CD4-positive, alpha-beta T cell treated with Interleukin-17A for 4 hours (primary cell): ENCODE measurements around the gene RPTOR.
A peak's percentile ranks its signal among the peaks of the same experiment; 100 is the strongest.

Source experiments
- DNase-seq: peaks from one replicate; pipeline ENCODE4 v3.0.0-alpha.2; 2020; ENCODE audit warnings: mixed read lengths

RPTOR gene

DNA sequence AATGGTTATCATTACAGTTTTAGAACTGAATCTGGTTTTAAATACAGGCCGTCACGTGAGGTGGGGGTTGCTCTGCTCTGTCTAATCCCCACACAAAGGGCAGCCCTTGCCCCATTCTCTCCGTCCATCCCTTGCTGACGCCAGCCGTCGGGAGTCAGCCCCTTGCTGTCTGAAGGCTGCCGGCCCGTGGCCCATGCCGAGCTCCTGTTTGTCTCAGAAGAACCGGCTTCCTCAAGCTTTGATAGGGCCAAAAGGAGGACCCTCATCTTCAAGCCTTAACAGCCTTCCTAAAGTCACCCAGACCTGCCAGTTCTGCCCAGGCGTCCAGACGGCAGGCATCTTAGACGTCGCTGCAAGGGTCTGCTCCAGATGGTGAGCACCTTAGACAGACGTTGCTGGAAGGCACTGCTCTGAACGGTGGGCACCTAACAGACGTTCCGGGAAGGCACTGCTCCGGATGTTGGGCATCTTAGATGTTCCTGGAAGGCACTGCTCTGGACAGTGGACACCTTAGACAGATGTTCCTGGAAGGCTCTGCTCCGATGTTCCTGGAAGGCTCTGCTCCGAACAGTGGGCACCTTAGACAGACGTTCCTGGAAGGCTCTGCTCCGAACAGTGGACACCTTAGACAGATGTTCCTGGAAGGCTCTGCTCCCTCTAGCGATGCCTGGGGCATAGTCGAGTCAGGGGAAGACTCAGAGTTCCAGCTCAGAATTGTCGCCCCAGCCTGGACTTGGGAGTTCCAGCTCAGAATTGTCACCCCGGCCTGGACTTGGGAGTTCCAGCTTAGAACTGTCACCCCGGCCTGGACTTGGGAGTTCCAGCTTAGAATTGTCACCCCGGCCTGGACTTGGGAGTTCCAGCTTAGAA is 411.9 kb downstream of the RPTOR start:
- peak; percentile 1 for DNase-seq

DNA sequence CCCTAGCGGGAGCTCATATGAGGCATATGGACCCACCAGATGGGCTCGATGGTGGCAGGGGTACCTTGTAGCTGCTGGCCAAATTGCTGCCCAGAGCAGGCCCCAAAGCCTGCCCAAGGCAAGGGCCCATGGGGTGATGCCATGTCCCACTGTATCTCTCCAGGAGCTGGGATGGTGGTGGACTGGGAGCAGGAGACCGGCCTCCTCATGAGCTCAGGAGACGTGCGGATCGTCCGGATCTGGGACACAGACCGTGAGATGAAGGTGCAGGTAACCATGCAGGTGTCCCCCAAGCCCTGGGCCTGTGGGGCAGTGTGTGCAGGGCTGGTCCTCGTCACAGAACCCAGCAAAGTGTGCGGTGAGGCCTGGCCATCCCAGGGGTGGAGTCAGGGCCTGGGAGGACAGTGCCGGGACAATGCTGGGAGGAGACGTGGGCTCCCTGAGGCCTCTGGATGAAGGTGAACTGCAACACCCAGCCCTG is 412.9 kb downstream of the RPTOR start:
- peak; percentile 1 for DNase-seq

DNA sequence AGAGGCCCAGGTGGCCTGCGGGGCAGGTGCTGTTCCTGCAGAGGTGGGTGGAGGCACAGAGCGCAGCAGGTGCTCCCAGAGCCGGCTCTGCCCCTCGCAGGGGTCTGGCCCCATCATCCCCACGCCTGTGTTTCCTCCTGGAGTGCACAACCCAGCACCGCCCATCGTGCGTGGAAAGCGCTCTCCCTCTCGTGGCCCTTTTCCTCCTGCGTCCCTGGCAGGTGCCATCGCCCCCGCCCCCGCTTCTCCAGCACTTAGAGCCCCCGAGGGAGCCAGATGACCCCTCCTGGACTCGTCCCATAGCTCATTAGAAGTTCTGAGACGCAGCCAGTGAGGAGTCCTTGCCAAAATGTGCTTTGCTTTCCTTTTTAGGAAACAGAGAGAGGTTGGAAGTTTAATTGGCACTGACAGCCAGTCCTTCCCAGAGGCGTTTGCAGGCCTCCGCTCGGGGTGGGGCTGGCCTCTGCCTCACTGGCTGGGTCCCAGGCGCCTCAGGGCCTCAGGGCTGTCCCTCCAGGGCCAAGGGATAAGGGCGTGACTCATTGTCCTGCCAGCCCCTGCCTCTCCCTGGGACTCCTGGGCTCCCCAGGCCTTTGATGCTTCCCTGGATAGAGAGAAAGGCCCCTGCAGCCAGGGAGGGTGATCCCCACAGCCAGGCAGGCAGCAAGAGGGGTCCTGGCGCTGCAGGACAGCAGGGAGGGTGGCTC is 414.8 kb downstream of the RPTOR start:
- no peak for DNase-seq

DNA sequence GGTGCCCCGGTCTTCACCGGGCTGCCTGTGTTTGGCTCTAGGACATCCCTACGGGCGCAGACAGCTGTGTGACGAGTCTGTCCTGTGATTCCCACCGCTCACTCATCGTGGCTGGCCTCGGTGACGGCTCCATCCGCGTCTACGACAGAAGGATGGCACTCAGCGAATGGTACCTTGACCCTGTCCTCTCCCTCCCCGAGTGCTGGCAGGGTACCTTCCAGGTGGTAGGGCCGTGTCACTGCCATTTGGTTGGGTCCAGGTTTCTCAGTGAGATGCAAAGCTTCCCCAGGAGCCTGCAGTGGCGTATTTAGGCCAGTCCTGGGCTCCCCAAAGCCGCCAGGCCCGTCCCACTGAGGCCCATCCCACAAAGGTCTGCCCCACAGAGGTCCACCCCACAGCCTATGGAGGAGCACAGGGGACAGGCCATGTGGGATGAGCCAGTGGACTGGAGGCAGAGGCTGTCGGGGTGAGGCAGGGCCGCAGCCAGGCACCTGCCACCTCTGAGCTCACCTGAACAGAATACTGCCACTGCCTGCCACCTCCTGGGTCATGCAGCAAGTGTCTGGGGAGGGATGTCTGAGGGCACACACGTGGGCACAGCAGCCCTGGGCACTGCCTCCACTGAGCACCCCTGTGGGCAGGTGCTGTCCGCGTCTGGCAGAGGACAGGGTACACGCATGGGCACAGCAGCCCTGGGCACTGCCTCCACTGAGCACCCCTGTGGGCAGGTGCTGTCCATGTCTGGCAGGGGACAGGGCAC is 415.6 kb downstream of the RPTOR start:
- no peak for DNase-seq

DNA sequence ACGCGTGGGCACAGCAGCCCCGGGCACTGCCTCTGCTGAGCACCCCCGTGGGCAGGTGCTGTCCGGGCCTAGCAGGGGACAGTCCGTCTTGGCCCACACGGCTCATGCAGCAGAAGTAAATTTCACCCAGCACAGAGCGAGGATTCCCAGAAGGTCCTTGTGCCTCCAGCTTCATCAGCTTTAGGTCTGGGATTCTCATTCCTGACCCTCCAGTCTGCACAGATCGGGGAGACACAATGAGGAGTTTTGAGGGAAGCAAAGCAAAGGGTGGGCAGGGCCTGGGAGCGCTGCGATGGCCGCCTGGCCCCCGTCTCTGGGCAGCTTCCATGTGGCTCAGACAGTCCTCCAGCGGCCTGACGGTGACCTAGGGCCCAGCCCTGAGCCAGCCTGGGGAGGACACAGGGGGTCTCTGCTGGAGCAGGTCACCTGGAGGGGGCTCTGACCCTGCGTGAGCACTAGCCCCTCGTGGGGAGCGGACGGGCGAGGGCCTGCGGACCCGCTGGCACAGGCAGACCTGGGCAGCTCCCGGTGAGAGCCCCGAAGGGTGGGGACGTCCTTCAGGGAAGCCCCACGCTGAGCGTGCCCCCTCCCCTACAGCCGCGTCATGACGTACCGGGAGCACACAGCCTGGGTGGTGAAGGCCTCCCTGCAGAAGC is 416.3 kb downstream of the RPTOR start:
- DNase-seq, result no peak

DNA sequence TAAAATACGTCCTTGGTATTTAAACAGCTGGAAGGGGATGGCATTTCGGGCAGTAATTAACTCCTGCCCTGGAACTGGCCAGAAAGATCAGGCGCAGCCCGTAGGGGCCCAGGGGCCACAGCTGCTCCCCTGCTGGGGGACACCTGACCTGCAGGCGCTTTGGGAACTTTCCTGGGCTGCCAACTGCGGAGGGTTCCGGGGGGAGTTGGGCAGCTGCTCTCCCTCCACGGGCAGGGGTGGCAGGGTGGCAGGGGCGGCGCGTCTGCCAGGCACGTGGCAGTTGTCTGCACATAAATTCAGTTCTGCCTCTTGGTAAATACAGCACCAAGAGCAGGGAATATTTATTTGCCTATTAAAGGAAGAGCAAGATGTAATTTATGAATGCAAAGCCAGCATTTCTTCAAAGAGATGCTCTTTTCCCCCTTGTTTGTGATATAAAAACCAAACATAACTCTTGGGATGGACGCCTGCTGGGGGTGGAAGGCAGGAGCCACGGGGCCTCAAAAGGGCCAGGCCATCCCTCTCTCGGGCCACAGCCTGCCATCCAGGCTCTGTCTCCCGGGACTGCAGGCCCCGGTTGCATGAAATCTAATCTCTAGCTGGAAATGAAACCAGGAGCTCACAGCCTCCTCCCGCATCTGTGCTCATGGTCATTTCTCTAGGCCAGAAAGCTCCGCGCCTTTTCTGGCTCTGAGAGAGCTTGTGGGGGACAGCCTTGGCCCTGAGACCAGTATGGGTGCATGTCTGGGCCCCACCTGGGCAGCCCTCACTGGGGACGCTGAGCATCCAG is 417.1 kb downstream of the RPTOR start:
- no peak for DNase-seq

DNA sequence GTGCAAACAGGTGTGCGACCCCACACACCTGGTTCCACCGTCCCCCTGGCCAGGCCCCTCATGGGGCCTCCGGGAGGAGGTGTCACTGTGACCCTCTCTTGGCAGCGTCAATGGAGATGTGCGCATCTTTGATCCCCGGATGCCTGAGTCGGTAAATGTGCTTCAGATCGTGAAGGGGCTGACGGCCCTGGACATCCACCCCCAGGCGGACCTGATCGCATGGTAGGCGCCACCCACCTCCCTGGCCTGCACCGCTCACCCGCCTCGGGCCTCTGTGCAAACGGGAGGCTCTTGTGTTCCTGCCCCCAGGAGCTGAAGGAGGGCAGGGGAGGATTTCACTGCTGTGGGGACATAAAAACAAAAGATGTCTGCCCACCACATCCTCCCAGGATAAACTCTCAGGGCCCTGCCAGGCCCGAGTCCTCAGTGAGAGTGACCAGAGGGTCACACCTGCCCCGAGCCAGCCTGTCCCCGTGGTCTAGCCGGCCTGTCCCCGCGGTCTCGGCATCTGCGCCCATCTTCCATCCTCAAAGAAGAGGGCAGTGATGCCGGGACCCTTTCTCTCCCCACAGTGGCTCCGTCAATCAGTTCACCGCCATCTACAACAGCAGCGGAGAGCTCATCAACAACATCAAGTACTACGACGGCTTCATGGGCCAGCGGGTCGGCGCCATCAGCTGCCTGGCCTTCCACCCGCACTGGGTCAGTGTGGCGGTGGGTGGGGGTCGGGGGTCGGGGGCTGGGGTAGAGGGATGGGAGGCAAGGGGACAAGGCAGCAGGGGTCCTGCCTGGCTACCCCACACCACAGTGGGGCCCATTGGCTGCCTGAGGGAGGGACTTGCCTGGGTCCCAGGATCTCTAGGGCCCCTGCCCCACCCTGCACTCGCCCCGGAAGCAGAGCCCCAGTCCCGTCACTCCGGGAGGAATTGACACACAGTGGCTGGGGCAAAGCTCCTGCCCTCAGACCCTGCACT is 418.0 kb downstream of the RPTOR start:
- no peak for DNase-seq

DNA sequence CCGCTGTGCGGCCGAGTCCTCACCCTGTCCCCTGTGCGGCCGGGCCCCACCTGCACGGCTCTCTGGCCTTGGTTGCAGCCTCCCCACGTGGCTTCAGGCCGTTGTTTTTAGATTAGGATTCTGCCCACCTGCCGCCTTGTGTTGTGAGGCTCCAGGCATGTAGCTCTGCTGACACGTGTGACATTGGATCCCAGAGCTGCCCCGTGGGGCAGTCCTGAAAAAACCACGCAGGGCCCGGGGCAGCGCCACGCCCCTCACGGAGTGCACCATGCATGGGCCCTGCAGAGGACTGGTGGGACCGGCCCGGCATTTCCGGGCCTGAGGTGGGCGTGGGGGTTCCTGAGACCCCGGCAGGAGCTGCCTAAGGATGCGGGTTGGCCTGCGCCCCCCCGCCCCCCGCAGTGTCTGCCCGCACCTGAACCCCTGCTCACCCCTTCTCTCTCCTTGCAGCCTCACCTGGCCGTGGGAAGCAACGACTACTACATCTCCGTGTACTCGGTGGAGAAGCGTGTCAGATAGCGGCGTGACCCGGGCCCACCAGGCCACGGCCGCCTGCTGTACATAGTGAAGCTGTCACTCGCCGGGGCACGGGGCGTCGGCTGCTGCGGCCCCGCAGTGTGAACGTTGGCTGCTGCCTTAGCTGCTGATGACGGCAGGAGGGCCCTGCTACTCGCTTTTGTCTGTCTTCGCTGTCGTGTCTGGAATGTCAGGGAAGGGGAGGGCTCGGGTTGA is 419.3 kb downstream of the RPTOR start:
- DNase-seq, result no peak

DNA sequence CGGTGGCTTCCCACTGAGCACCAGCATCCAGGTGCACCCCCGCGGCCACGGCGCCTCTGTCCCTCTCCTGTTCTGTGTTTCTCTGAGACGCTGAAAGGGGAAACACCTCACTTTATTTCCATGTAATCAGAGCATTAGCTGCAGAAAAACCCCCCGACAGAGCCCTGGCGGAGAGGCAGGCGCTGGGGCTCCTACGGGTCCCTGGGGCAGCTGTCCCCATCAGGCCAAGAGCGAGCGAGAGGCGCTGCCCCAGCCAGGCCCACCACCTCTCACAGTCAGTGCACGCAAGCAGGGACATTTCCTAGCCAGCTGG is 419.9 kb downstream of the RPTOR start:
- no peak for DNase-seq

DNA sequence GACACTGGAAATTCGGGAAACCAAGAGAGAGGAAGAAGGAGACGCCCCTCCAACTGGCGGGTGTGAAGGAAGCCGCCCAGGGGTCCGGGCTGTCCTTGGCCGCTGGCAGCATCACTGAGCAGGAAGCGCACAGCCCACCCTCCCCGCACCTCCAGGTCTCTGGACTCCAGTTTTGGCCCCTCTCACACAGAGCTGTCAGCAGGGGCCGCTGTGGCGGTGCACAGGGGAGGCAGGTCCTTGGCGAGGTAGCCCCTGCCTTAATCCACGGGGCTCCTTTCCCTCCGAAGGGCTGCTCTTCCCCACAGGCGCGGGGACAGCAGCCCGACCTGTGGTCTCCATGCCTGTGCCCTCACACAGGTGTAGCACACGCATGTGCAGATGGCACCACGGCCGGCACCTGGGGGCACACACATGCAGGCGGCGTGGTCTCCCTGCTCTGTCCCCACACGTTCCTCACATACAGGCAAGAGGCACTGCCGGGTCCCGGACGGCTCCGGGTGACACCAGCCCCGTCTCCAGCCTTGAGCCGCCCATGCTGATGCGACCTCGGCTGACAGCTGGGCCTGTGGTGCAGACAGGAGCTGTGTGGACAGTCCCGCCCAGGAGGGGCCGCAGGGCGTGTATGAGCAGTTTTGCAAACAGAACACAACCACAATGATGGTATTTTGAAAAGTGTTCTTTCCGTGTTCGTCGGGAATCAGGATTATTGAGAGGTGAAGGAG is 420.4 kb downstream of the RPTOR start:
- no peak for DNase-seq

DNA sequence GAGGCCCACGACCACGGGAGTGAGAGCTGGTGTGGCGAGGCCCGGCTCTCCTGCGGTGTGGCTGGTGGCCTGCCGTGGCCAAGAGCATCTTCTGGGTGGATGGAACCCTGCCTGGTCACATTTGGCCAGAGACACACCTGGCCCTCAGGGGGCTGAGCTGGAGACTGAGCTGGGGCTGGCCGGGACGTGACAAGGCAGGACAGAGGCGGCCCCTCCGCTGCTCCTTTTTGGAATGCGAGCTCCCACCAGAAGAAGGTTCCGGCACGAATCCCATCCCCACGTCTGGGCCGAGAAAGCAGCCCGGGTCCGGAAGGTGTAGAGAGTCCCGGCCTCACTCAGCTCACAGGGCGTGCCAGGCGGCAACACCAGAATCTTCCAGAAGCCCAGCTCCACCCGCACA is 421.0 kb downstream of the RPTOR start:
- DNase-seq, result no peak

DNA sequence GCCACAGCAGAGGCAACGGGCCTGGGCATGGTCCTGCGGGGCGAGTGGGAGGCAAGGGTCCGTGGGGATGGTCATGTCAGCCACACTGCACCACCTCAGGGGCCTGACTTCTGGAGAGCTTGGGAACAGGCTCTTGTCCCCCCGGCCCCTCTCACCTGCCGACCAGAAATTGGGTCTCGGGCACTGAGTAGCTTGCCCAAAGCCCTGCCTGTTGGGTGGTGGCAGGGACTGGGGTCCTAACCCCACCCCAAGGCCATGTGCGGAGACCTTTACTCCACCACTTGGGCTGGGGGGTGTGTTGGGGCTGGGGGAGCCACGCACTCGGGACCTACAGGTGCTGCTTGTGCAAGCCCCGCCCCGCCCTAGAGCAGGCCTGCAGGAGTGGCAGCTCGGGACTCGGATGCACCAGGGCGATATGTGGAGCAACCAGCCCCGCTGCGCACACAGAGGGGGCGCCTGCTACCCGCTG is 422.8 kb downstream of the RPTOR start:
- DNase-seq, result no peak

DNA sequence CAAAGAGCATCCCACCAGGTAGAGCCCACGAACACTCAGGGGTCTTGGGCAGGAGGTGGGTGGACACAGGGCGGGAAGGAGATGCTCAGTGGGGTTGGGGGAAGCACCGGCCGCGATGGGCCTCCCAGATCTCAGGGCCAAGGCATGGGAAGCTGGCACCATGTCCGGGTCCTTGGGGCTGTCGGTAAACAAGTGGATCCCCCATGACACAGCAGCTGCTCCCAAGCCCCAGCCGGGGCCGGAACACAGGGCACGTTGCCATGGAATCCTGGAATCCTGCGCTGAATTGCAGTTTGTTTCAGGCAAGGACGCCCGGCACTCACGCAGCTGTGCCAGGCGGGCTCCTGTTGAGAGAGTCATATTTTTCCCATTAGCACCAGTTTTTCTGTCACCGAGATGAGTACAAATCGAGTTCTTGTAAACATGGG is 424.0 kb downstream of the RPTOR start:
- DNase-seq, result no peak

DNA sequence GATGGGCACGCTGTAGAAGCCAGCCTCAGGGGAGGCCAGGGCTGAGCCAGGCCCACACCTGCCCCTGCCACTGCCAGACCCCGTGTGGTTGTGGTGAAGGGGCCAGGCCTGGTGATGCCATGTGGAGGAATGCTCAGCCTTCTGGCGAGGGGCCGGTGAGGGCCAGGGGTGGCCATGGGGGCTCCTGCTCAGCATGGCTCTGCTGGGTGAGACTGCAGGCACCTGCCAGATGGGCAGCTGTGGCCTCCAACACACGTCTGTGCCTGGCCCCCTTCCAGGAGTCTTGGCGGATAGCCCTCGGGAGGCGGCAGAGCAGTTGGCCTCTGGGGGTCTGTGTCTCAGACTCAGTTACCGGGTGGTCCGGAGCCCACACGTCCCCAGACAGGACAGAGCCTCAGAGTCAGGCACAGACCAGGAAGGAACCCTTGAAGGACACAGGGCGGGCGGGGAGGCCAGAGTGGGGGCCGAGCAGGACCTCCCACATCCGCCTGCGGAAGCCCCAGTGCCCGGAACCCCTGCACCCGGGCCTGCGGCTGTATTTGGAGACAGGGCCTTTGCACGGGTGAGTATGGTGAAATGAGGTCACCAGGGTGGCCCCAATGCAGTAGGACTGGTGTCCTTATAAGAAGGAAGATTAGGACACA is 424.5 kb downstream of the RPTOR start:
- DNase-seq, result no peak

DNA sequence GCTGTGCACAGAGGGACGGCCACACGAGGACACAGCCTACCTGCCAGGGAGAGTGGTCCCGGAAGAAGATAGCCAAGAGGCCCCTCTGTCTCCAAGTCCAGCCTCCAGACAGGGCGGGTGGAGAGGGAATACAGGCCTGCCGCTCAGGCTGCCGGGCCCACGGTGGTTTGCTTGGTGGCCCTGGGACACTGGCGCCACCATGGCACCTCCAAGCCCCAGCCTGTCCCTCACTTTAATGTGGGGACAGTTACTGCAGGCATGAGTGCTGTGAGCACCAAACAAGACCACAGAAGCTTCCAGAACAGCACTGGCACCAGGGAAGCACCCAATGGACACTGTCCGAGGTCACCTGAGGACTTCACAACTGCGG is 425.0 kb downstream of the RPTOR start:
- no peak for DNase-seq

DNA sequence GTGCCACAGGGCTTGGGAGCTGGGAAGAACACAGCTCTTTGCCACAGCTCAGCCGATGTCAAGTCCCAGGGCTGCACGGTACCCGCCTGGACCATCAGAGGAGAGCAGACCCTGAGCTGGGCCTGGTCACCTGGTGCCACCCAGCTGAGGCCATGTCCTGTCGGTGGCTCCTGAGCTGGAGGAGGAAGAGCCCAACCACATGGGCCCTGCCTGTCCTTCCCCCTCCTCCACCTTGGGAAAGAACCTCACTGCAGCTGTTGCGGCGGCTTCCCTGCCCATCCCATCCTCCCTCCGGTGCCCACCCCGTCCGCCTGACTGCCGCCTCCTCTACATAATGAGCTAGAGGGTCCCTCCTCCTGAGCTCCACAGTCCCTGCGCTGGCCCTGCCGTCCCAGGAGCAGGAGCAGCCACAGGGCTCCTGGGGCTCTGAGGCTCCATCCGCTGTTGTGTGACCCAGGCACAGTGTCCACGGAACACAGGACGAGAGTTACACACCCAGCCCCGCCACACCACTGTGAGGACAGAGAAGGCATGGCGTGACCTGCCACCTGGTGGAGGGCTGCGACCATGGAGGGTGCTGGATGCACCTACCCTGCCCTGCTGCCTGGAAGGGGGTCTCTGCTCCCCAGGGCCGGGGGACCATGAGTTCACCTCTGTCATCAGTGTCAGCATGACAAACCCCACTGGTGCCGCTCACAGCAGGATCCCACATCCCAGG is 425.6 kb downstream of the RPTOR start:
- DNase-seq, result peak; percentile 68

DNA sequence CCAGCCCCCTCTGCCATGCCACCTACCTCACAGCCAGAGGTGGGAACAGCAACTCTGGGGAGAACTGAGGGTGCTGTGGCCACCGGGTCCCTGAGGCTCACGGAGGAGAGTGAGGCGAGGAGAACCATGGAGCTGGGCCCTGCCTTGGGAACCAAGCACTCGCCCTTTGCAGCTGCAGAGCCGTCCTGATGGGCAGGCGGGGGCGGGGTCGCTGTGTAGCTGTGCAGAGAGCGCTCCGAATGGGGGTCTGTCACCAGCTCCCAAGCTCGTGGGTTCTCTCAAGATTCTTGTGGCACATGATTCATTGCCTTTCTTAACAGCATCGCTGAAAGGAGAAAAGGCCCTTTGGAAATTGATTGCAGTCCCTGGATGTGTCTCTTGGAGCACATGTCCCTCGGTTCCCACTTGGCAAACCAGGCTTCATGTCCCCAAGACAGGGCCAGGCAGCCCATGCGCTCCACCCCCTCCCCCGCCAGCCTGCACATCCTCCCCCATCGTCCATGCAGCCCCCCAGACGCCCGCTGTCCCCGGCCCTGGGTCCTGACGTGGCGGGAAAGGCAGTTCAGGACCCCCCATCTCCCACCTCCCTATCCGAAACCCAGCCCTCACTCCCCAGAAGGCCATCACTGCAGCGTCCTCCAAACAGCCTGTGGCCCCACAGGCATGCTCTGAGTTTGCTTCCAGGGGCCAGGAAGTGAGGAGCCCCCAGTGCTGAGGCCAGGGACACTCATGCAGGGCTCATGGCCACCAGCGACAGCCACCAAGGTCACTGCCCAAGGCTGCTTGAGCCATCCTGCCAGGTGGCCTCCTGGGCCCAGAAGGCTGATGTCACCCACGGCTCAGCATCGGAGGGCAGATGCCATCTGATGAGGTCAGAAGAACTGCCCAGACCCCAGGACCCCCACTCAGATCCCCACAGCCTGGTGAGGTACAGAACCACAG is 426.4 kb downstream of the RPTOR start:
- no peak for DNase-seq
